Immature natural killer cell (primary cell): Measurements from ENCODE around the gene PTPN18. TPM values are rescaled to one million over a fixed set of nuclear protein-coding genes. Genes with fewer than 3 reads are reported as not detected.
"Not testable (repeated sequence)": the region's sequence is repeated elsewhere in the genome, so short reads cannot be mapped to it uniquely, and the experiment has no call there.

Source experiments
- DNase-seq, 3 donors: peaks; one replicate each; pipeline ENCODE4 v3.0.0; 2022; ENCODE audit warnings: mixed read lengths in 1 of 3
- H3K27ac Mint-ChIP-seq, 6 donors: one replicate each; pipeline ENCODE4 v1.8.0; 2020; ENCODE audit warnings: mixed read lengths in 6 of 6, mild to moderate bottlenecking in 5 of 6, inconsistent platforms in 4 of 6, moderate library complexity in 3 of 6
- H3K27me3 Mint-ChIP-seq, 3 donors: one replicate each; pipeline ENCODE4 v1.8.0; 2020 to 2021; ENCODE audit warnings: low read depth in 3 of 3, mild to moderate bottlenecking in 3 of 3, mixed read lengths in 3 of 3, moderate library complexity in 3 of 3, inconsistent platforms in 1 of 3
- H3K36me3 Mint-ChIP-seq, 3 donors: one replicate each; pipeline ENCODE4 v1.8.0; 2020; ENCODE audit warnings: mixed read lengths in 3 of 3, inconsistent platforms in 2 of 3, mild to moderate bottlenecking in 2 of 3
- H3K4me1 Mint-ChIP-seq, 2 donors: one replicate each; pipeline ENCODE4 v1.8.0; 2020; ENCODE audit warnings: inconsistent platforms in 2 of 2, mild to moderate bottlenecking in 2 of 2, mixed read lengths in 2 of 2, moderate library complexity in 1 of 2
- H3K4me3 Mint-ChIP-seq, 5 donors: one replicate each; pipeline ENCODE4 v1.8.0; 2020; ENCODE audit warnings: mild to moderate bottlenecking in 5 of 5, mixed read lengths in 5 of 5, inconsistent platforms in 3 of 5, moderate library complexity in 3 of 5
- H3K9me3 Mint-ChIP-seq, 6 donors: one replicate each; pipeline ENCODE4 v1.8.0; 2020; ENCODE audit warnings: mild to moderate bottlenecking in 6 of 6, mixed read lengths in 6 of 6, inconsistent platforms in 4 of 6, moderate library complexity in 3 of 6
- polyA plus RNA-seq, 3 donors: library from polyadenylated mRNA; unstranded; fragments of 300-500 nt; fragmentation: Illumina TruSeq; gene quantifications; one replicate each; pipeline ENCODE4 v1.2.3, GENCODE V29; 2021

PTPN18 gene
- polyA plus RNA-seq, 3 donors from 2014 or later = 89.4 to 190 (median 91.1) TPM

DNA sequence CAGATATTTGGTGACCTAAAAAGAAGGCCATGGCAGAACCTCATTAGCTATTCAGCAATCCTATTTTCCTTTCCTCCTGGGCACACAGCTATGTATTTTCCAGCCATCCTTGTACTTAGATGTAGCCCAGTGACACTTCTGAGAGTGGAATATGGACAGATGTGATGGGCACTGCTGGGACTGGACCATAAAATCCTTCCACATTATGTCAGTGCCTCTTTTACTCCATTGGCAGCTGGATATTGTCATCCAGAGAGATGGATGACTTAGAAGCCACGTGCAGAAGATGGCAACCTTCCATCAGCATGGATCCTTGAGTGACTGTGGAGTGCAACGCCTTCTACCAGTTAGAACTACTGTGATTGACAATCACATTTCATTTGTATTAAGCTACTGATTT, 50.4 kb downstream of the PTPN18 start:
- not testable (repeated sequence) for H3K4me1 Mint-ChIP-seq, H3K9me3 Mint-ChIP-seq, H3K27ac Mint-ChIP-seq, H3K4me3 Mint-ChIP-seq, H3K27me3 Mint-ChIP-seq, H3K36me3 Mint-ChIP-seq, DNase-seq

DNA sequence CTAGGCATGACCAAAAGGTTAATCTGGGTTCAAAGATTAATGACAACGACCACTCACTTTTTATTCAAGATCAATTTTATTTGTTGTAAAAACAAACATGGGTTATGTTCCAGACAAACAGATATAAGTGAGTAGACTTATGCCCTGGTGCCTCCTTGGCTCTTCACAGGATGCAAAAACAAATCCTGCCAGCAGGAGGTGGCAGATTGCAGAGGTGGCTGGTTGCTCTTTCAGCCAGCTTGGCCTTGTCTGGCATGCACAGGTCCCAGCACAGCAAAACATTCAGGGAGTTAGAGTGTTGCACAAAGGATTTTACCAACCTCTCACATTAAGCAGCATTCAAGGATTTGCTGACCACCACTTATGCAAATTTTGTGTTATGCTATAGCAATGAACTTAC, 60.8 kb downstream of the PTPN18 start:
- H3K9me3 Mint-ChIP-seq, H3K27me3 Mint-ChIP-seq, H3K4me3 Mint-ChIP-seq, H3K27ac Mint-ChIP-seq, H3K36me3 Mint-ChIP-seq, H3K4me1 Mint-ChIP-seq: not testable (repeated sequence)
- peak; percentile 27 to 47 (median 44) for DNase-seq

- H3K4me3 Mint-ChIP-seq, H3K4me1 Mint-ChIP-seq, H3K27ac Mint-ChIP-seq, DNase-seq, H3K9me3 Mint-ChIP-seq, H3K27me3 Mint-ChIP-seq, H3K36me3 Mint-ChIP-seq: not testable (repeated sequence)
Observed at GRCh38 chr2:130418845-130419244, 63.0 kb downstream of the PTPN18 start.

Other genes starting within 250 kb of the PTPN18 start
- not detected for gene POTEF, start 226.8 kb upstream of the PTPN18 start, polyA plus RNA-seq
- gene CCDC74B, start 210.9 kb upstream of the PTPN18 start, polyA plus RNA-seq = under 1 TPM in 1 of 3 donors, not detected in 2; 0.36 TPM
- gene SMPD4, start 174.5 kb upstream of the PTPN18 start, polyA plus RNA-seq = 10 to 100 TPM; 15.6 to 39.6 (median 21.2) TPM
- gene MZT2B, start 173.8 kb upstream of the PTPN18 start, polyA plus RNA-seq = 100 to 1,000 TPM; 183 to 199 (median 189) TPM
- gene TUBA3E, start 157.6 kb upstream of the PTPN18 start, polyA plus RNA-seq = not detected
- 100 to 1,000 TPM in 1 of 3 donors, 10 to 100 TPM in 2; 45.3 to 103 (median 84.7) TPM for gene IMP4, start 13.2 kb upstream of the PTPN18 start, polyA plus RNA-seq
- not detected for gene POTEI, start 153.3 kb downstream of the PTPN18 start, polyA plus RNA-seq
- gene CFC1B, start 165.2 kb downstream of the PTPN18 start, polyA plus RNA-seq = not detected
- under 1 TPM in 1 of 3 donors, not detected in 2; 0.20 TPM for gene CFC1, start 243.5 kb downstream of the PTPN18 start, polyA plus RNA-seq